Stimulated activated CD8-positive, alpha-beta memory T cell treated with anti-CD3 and anti-CD28 coated beads, Interleukin-7, amount 100 ng/mL, for 4 hours (primary cell): Measurements from ENCODE around the gene ORAI1.
A peak's percentile ranks its signal among the peaks of the same experiment; 100 is the strongest.
"Not testable (repeated sequence)": the region's sequence is repeated elsewhere in the genome, so short reads cannot be mapped to it uniquely, and the experiment has no call there.

Source experiments
- DNase-seq, 2 donors: peaks; one replicate each; pipeline ENCODE4 v3.0.0-alpha.2; 2020; ENCODE audit warnings: low read depth in 2 of 2

ORAI1 gene

GRCh38 chr12:121603581-121603980, 22.7 kb upstream of the ORAI1 start:
- no peak for DNase-seq

DNA sequence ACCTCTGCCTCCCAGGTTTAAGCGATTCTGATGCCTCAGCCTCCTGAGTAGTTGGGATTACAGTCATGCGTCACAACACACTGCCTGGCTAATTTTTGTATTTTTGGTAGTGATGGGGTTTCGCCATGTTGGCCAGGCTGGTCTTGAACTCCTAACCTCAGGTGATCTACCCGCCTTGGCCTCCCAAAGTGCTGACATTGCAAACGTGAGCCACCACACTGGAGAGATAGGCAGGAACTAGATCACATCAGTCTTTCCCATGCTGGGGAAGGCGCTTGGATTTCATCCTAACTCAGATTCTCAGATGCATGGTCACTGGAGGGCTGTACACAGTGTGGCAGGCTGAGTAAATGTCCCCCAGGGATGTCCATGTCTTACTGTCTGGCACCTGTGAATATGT, 18.0 kb upstream of the ORAI1 start:
- DNase-seq: no peak

DNA sequence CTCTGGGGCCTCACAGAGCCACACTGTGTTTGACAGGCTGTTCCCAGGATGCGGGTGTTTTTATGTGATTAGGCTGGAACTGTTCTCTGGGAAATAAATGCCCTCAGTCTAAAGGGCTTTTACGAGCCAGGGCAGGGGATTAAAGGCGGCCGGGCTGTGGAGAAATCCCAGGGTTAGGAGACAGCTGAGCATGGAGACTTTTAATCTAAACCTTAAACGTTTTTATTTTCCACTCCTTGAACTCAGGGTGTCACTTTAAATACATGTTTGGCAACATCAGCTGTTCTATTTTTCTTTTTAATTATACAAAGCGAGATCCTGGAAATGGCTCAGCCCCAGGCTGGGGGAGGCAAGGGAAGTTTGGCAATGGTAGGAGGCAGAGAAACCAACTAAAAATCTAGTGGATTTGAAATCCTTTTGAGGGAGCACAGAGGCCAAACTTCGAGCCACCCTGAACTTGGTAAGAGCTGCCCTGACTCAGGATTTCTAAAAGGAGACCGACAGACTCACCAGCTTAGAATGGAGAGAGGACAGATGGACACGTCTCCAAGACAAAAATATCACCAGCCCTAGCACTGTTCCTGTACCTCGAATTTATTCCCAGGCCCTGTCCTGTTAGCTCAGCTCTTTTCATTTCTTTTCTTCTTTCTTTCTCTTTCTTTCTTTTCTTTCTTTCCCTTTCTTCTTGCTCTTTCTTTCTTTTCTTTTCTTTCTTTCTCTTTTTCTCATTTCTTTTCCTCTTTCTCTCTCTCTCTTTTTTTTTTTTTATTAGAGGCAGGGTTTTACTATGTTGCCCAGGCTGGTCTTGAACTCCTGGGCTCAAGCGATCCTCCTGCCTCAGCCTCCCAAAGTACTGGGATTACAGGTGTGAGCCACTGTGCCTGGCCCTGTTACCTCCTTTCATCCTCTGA, 15.8 kb upstream of the ORAI1 start:
- DNase-seq: no peak

GRCh38 chr12:121611306-121611705, 15.0 kb upstream of the ORAI1 start:
- no peak for DNase-seq

- DNase-seq: no peak
These were observed 12.9 kb upstream of the ORAI1 start for GRCh38 chr12:121613462-121613861.

- no peak for DNase-seq
These were observed 11.4 kb upstream of the ORAI1 start for GRCh38 chr12:121614872-121615467.

GRCh38 chr12:121618659-121619233, 7.6 kb upstream of the ORAI1 start:
- no peak for DNase-seq

DNA sequence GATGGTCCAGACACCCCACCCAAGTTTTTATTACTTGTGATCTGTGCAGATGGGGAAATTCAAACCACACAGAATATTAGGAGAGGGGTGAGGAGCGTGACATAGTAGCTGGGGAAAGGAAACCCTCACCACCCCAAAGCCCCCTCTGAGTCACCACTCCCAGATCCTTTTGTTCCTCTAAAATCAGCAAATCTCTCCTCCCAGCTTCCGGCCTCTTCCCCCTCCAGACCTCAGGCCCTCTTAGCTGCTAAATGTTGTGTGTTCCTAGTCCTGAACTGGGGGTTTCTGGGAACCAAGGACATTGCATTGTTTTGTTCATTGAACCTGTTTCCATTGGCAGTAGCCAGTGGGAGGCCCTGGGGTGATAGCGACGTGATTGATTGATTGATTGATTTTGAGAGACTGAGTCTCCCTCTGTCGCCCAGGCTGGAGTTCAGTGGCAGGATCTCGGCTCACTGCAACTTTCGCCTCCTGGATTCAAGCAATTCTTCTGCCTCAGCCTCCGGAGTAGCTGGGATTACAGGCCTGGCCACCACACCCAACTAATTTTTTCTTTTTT, 5.9 kb upstream of the ORAI1 start:
- DNase-seq: no peak

- peak; percentile 92 to 96 for DNase-seq
These were observed 717 bp downstream of the ORAI1 start for GRCh38 chr12:121626853-121627640.

- DNase-seq: no peak
These were observed 1.7 kb downstream of the ORAI1 start for GRCh38 chr12:121628037-121628436.

DNA sequence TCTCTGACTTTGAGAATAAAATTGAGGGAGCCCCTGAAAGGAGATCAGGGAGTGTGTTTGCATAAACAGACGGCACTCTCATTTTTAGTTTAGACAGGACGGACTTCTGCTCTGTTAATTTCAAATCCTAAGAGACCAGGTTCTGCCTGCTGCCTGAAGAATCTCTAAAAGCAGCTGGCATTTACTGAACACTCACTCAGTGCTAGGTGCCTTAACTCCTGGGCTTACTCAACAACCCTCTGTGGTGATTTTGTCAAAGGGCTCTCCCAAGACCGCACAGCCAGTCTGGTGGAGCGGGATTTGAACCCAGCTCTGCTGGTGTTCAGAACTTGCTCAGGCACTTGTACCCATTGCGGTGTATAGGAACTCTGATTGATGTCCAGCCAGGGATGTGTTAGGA, 2.2 kb downstream of the ORAI1 start:
- DNase-seq: no peak

GRCh38 chr12:121630791-121631355, 4.5 kb downstream of the ORAI1 start:
- no peak for DNase-seq

DNA sequence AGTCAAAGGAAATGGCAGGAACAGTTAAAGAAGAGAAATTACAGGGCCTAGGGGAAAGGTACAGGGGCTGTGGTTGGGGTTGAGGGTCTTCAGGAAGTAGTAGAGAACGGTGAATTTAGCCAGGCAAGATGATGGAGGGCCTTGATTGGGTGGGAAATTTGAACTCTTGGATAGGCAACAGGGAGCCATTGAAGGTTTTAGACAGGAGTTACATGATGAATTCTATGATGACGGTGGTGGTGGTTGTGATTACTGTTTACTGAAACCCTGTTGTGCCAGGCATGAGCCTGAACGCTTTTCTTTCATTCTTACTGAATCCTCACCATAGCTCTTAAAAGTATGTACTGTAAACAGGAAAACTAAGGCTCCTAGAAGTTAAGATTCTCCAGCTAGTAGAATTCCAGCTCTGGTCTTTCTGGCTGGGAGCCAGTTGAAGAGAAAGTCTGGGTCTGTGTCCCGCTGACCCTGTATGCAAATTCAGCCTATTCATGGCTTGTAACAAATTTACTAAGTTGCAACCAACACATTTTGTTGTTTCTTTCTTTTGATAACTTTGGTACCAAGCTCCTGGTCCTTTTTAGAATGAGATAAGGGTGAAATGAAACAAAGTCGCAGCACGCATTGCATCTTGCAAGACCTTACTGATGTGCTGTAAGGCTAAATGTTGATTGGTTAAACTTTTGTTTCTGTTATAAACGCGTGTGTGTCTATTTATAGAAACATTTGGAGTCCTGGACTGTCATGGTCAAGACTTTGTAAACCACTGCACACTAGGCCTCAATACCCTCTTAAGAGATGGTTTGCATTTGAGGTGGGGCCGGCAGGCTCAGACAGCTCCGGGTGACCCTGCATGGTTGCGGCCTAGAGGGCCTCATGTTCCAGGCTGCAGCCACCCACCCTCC, 6.0 kb downstream of the ORAI1 start:
- no peak for DNase-seq

DNA sequence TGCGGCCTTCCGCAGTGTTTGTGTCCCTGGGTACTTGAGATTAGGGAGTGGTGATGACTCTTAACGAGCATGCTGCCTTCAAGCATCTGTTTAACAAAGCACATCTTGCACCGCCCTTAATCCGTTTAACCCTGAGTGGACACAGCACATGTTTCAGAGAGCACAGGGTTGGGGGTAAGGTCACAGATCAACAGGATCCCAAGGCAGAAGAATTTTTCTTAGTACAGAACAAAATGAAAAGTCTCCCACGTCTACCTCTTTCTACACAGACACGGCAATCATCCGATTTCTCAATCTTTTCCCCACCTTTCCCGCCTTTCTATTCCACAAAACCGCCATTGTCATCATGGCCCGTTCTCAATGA, 7.5 kb downstream of the ORAI1 start:
- DNase-seq: not testable (repeated sequence)

DNA sequence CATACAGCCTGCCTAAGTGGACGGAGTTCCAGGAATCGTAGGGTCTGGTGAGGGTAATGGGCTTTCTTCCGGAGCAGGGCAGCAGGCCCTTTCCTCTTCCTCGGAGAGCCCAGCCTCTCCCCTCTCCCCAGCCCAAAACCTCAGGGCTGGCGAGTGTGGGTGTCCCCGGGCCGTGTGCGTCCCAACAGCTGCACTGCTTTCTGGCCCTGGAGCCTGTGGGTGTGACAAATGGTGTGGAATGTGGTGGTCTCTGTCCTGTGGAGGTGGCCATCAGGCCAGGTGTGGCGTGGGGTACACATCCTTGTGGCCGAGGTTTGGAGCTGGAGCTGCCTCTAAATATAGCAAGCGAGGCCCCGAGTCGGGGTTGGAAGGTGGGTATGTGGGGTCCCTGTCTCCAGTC, 8.5 kb downstream of the ORAI1 start:
- DNase-seq: no peak

DNA sequence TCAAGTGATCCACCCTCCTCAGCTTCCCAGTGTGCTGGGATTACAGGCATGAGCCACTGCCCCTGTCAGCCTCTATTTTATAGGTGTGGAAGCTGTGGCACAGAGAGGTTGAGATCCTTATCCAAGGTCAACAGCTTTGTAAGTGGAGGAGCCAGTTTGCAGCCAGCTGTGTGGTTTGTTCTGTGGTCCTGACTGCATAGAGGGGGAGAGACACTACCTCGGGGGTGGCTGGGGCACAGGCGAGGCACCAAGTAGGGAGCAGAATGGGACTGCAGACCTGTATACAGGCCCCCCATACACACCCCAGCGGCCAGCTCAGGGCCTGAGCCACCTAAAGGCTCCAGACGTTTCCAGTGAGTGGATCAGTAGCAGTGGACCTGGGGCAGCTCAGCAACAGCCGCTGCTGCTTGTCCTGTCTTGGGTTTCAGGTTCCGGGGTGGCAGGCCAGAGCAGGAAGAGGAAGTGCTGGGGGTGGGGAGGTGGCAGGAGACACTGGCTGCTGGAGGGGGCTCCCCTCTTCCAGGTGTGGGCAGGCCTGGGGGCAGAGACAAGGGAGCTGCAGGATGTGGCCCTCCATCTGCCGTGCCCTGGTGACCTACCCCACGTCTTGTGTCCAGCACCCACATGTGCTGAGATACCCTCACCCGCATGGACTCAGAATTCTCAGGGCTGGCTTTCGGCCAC, 11.0 kb downstream of the ORAI1 start:
- DNase-seq: peak in 1 of 2 donors; percentile 45

- DNase-seq: no peak
These were observed 12.2 kb downstream of the ORAI1 start for GRCh38 chr12:121638298-121639202.

- no peak for DNase-seq
These were observed 15.0 kb downstream of the ORAI1 start for GRCh38 chr12:121641343-121641630.

GRCh38 chr12:121648458-121649028, 22.2 kb downstream of the ORAI1 start:
- DNase-seq: no peak
